ENCODE results near the gene SMARCD2.
A peak's percentile ranks its signal among the peaks of the same experiment; 100 is the strongest.

The SMARCD2 gene

DNA sequence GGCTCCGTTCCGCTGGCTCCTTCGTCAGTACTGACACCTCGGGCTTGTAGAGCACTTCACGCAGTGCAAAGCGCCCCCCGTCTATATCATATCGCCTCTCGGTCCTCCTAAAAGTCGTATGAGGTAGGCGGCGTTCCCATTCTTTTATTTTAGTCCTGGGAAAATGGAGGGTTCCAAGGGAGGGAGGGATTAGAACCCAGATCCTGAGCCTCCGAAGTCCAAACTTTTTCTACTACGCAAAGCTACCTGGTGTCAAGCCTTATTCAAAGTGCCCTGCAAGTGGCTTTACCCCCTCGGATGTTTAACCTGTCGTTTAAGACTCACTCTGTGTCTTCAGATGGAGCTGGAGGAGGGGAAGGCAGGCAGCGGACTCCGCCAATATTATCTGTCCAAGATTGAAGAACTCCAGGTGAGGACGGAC is 14.7 kb downstream of the SMARCD2 start:
- Histone ChIP-seq H3K4me3 (replicated peaks; ENCODE audit: insufficient read depth, low read length) (peak overlapping the region; percentile 91), H3K27ac (replicated peaks) (peak overlapping the region; percentile 98), H3K27me3 (ENCODE audit: insufficient read depth, poor library complexity, severe bottlenecking) (no peaks in the 10 kb centered on the region)
- no peak for DNase-seq (ENCODE audit: low read depth in 1 of 2, low spot score in 1 of 2)
- TF ChIP-seq SPI1 (IDR thresholded peaks at IDR 0.05; ENCODE audit: borderline replicate concordance, low read depth) = no peak
- no peak for TF ChIP-seq POLR2AphosphoS5 (IDR thresholded peaks at IDR 0.05; ENCODE audit: low read depth)
- TF ChIP-seq GABPA (IDR thresholded peaks at IDR 0.05; ENCODE audit: low read depth) = no peak
- TF ChIP-seq, protein P1, sequence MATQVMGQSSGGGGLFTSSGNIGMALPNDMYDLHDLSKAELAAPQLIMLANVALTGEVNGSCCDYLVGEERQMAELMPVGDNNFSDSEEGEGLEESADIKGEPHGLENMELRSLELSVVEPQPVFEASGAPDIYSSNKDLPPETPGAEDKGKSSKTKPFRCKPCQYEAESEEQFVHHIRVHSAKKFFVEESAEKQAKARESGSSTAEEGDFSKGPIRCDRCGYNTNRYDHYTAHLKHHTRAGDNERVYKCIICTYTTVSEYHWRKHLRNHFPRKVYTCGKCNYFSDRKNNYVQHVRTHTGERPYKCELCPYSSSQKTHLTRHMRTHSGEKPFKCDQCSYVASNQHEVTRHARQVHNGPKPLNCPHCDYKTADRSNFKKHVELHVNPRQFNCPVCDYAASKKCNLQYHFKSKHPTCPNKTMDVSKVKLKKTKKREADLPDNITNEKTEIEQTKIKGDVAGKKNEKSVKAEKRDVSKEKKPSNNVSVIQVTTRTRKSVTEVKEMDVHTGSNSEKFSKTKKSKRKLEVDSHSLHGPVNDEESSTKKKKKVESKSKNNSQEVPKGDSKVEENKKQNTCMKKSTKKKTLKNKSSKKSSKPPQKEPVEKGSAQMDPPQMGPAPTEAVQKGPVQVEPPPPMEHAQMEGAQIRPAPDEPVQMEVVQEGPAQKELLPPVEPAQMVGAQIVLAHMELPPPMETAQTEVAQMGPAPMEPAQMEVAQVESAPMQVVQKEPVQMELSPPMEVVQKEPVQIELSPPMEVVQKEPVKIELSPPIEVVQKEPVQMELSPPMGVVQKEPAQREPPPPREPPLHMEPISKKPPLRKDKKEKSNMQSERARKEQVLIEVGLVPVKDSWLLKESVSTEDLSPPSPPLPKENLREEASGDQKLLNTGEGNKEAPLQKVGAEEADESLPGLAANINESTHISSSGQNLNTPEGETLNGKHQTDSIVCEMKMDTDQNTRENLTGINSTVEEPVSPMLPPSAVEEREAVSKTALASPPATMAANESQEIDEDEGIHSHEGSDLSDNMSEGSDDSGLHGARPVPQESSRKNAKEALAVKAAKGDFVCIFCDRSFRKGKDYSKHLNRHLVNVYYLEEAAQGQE (IDR thresholded peaks at IDR 0.05; ENCODE audit: insufficient replicate concordance, low read depth) = no peak
- TF ChIP-seq, protein P2, sequence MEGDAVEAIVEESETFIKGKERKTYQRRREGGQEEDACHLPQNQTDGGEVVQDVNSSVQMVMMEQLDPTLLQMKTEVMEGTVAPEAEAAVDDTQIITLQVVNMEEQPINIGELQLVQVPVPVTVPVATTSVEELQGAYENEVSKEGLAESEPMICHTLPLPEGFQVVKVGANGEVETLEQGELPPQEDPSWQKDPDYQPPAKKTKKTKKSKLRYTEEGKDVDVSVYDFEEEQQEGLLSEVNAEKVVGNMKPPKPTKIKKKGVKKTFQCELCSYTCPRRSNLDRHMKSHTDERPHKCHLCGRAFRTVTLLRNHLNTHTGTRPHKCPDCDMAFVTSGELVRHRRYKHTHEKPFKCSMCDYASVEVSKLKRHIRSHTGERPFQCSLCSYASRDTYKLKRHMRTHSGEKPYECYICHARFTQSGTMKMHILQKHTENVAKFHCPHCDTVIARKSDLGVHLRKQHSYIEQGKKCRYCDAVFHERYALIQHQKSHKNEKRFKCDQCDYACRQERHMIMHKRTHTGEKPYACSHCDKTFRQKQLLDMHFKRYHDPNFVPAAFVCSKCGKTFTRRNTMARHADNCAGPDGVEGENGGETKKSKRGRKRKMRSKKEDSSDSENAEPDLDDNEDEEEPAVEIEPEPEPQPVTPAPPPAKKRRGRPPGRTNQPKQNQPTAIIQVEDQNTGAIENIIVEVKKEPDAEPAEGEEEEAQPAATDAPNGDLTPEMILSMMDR (IDR thresholded peaks at IDR 0.05; ENCODE audit: insufficient read depth, low read length) = no peak

GRCh38 chr17:63827002-63827800 is 15.3 kb downstream of the SMARCD2 start, which contains the start of the genes FTSJ3 and PSMC5:
Gene FTSJ3, minus strand, starts transcription at chr17:63827663. Its CDS starts 761 bp downstream, at chr17:63826902.
Gene PSMC5, plus strand, starts transcription at chr17:63827431. Its CDS starts 60 bp downstream, at chr17:63827491.
- Histone ChIP-seq H3K27ac (replicated peaks) (peak within 1 kb of the TSS; percentile 98), H3K27me3 (ENCODE audit: insufficient read depth, poor library complexity, severe bottlenecking) (no peaks in the 10 kb centered on the region), H3K4me3 (replicated peaks; ENCODE audit: insufficient read depth, low read length) (peak within 1 kb of the TSS; percentile 91)
- TF ChIP-seq SPI1 (IDR thresholded peaks at IDR 0.05; ENCODE audit: borderline replicate concordance, low read depth) (peak; percentile 29; the same call in 1 of the 2 replicates), POLR2AphosphoS5 (IDR thresholded peaks at IDR 0.05; ENCODE audit: low read depth) (peak; percentile 100), GABPA (IDR thresholded peaks at IDR 0.05; ENCODE audit: low read depth) (peak; percentile 96)
- TF ChIP-seq, protein P2 (IDR thresholded peaks at IDR 0.05; ENCODE audit: insufficient read depth, low read length) = peak; percentile 31
- TF ChIP-seq, protein P1 (IDR thresholded peaks at IDR 0.05; ENCODE audit: insufficient replicate concordance, low read depth) = peak; percentile 48
- peak; percentile 87 to 98 for DNase-seq (ENCODE audit: low read depth in 1 of 2, low spot score in 1 of 2)

- Histone ChIP-seq H3K4me3 (replicated peaks; ENCODE audit: insufficient read depth, low read length) (peak overlapping the region; percentile 91), H3K27me3 (ENCODE audit: insufficient read depth, poor library complexity, severe bottlenecking) (no peaks in the 10 kb centered on the region), H3K27ac (replicated peaks) (peak overlapping the region; percentile 98)
- DNase-seq (ENCODE audit: low read depth in 1 of 2, low spot score in 1 of 2) = no peak
- no peak for TF ChIP-seq GABPA (IDR thresholded peaks at IDR 0.05; ENCODE audit: low read depth)
- TF ChIP-seq SPI1 (IDR thresholded peaks at IDR 0.05; ENCODE audit: borderline replicate concordance, low read depth) = no peak
- TF ChIP-seq, protein P1 (IDR thresholded peaks at IDR 0.05; ENCODE audit: insufficient replicate concordance, low read depth) = no peak
- TF ChIP-seq POLR2AphosphoS5 (IDR thresholded peaks at IDR 0.05; ENCODE audit: low read depth) = no peak
- TF ChIP-seq, protein P2 (IDR thresholded peaks at IDR 0.05; ENCODE audit: insufficient read depth, low read length) = no peak
These were observed 15.9 kb downstream of the SMARCD2 start for GRCh38 chr17:63826468-63827001.
